ENCODE measurements around the gene MRPL48. TPM values are rescaled to one million over a fixed set of nuclear protein-coding genes. Genes with fewer than 3 reads are reported as not detected.

Gene MRPL48
- total and polyA plus RNA-seq, 2 of the 8 experiments (the other 6 are each of a cell fraction or from before 2014, with no cell fraction given): 34.9 to 59.9 TPM

DNA sequence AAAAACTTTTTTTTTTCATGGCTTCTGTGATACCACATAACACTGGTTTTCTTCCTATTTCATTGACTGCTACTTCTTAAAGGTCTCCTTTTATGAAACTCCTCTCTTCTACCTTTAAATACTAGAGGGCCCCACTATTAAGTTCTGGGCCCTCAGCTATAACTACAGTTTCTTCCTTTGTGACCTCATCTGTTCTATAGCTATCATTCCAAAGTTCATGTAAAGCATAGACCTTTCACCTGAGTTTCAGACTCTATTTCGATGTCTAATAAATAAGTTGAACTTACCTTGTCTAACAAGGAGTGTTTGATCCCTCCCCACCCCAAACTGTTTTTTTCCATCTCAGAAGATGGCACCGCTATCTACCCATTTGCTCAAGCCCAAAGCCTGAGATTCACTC is 124.4 kb downstream of the MRPL48 start (continued):
- TF ChIP-seq, protein P1, sequence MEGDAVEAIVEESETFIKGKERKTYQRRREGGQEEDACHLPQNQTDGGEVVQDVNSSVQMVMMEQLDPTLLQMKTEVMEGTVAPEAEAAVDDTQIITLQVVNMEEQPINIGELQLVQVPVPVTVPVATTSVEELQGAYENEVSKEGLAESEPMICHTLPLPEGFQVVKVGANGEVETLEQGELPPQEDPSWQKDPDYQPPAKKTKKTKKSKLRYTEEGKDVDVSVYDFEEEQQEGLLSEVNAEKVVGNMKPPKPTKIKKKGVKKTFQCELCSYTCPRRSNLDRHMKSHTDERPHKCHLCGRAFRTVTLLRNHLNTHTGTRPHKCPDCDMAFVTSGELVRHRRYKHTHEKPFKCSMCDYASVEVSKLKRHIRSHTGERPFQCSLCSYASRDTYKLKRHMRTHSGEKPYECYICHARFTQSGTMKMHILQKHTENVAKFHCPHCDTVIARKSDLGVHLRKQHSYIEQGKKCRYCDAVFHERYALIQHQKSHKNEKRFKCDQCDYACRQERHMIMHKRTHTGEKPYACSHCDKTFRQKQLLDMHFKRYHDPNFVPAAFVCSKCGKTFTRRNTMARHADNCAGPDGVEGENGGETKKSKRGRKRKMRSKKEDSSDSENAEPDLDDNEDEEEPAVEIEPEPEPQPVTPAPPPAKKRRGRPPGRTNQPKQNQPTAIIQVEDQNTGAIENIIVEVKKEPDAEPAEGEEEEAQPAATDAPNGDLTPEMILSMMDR (IDR thresholded peaks at IDR 0.05; ENCODE audit: control extremely low read depth in 1 of 3, insufficient read depth in 1 of 3, low read depth in 1 of 3, low read length in 3 of 3): no peak
- TF ChIP-seq YY1 (IDR thresholded peaks at IDR 0.05; ENCODE audit: low read depth, low read length): no peak
